Limb (tissue), 2 donors: ENCODE measurements around the gene KRT37.
"Not testable (repeated sequence)": the region's sequence is repeated elsewhere in the genome, so short reads cannot be mapped to it uniquely, and the experiment has no call there.

Experiments used
- DNase-seq, 2 donors: peaks; one replicate each; pipeline ENCODE4 v3.0.0-alpha.2; 2016; ENCODE audit errors: extremely low spot score in 2 of 2

KRT37 gene

GRCh38 chr17:41406205-41406604, 18.2 kb downstream of the KRT37 start:
- DNase-seq = no peak

- DNase-seq = no peak
Observed at GRCh38 chr17:41404024-41404671, 20.2 kb downstream of the KRT37 start.

- no peak for DNase-seq
Observed at GRCh38 chr17:41403404-41404023, 20.9 kb downstream of the KRT37 start.

- DNase-seq = no peak
Observed at GRCh38 chr17:41402161-41402560, 22.2 kb downstream of the KRT37 start.

- DNase-seq = no peak
Observed at GRCh38 chr17:41396996-41397660, 27.3 kb downstream of the KRT37 start, which contains the start of gene KRT31. TSS of gene KRT31 (minus strand) at chr17:41397608. CDS start at chr17:41397539, 69 bp downstream.

- DNase-seq = no peak
Observed at GRCh38 chr17:41396340-41396739, 28.0 kb downstream of the KRT37 start.

- no peak for DNase-seq
Observed at GRCh38 chr17:41395611-41396010, 28.8 kb downstream of the KRT37 start.

GRCh38 chr17:41395044-41395443, 29.3 kb downstream of the KRT37 start:
- DNase-seq = not testable (repeated sequence)

GRCh38 chr17:41394254-41394996, 30.0 kb downstream of the KRT37 start:
- no peak for DNase-seq

- DNase-seq = no peak
Observed at GRCh38 chr17:41393826-41394225, 30.6 kb downstream of the KRT37 start.

GRCh38 chr17:41393294-41393693, 31.1 kb downstream of the KRT37 start:
- no peak for DNase-seq

- no peak for DNase-seq
Observed at GRCh38 chr17:41392278-41392677, 32.1 kb downstream of the KRT37 start.

- DNase-seq = no peak
Observed at GRCh38 chr17:41391535-41391934, 32.9 kb downstream of the KRT37 start.

- no peak for DNase-seq
Observed at GRCh38 chr17:41390411-41390938, 33.9 kb downstream of the KRT37 start.

GRCh38 chr17:41387670-41388069, 36.7 kb downstream of the KRT37 start:
- DNase-seq = no peak

- DNase-seq = no peak
Observed at GRCh38 chr17:41386227-41386626, 38.2 kb downstream of the KRT37 start.

- no peak for DNase-seq
Observed at GRCh38 chr17:41383690-41384089, 40.7 kb downstream of the KRT37 start.

- no peak for DNase-seq
Observed at GRCh38 chr17:41382394-41382793, 42.0 kb downstream of the KRT37 start.

GRCh38 chr17:41381943-41382342, 42.4 kb downstream of the KRT37 start, which contains the start of gene KRT34:
TSS of gene KRT34 (minus strand) at chr17:41382306. CDS start at chr17:41382246, 60 bp downstream.
- DNase-seq = not testable (repeated sequence)

GRCh38 chr17:41380091-41380490, 44.3 kb downstream of the KRT37 start:
- DNase-seq = not testable (repeated sequence)

- DNase-seq = no peak
Observed at GRCh38 chr17:41377546-41377945, 46.8 kb downstream of the KRT37 start.
